ENCODE measurements around the gene MTMR3.

DNA sequence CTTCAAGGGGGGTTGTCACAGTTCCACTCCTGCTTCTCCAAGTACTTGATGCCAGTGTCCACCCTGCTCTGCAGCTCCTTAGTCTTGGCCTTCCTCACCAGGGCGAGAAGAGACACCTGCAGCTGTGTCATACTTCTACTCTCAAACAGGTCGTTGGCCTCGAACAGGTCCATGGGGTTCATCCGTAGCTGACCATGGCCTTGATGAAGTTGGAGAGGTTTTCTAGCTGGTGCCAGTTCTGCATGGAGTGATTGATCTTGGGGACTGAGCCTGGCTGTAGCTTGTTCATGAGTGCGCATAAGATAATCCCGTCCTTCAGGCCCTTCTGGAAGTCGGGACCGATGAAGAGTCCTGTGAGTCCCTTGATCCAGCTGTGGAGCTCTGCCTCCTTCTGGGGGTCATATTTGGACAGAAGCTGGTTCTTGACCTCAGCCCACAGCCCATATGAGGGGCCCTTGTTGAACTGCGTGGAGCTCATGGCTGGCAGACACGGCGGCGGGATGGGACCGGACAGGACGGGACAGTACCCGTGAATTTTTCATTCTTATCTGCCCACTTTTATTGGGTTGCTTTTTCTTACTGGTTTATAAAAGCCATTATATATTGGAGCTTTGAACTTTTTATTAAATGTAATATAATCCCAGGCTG is 163.9 kb downstream of the MTMR3 start:
- TF ChIP-seq POLR2AphosphoS5 (IDR thresholded peaks at IDR 0.05; ENCODE audit: low read depth, low read length) (no peak), SIN3A (IDR thresholded peaks at IDR 0.05; ENCODE audit: borderline replicate concordance, insufficient read depth, low read length) (no peak), TAF1 (IDR thresholded peaks at IDR 0.05; ENCODE audit: borderline replicate concordance, insufficient read depth, low read length) (no peak)
- TF ChIP-seq, protein P1, sequence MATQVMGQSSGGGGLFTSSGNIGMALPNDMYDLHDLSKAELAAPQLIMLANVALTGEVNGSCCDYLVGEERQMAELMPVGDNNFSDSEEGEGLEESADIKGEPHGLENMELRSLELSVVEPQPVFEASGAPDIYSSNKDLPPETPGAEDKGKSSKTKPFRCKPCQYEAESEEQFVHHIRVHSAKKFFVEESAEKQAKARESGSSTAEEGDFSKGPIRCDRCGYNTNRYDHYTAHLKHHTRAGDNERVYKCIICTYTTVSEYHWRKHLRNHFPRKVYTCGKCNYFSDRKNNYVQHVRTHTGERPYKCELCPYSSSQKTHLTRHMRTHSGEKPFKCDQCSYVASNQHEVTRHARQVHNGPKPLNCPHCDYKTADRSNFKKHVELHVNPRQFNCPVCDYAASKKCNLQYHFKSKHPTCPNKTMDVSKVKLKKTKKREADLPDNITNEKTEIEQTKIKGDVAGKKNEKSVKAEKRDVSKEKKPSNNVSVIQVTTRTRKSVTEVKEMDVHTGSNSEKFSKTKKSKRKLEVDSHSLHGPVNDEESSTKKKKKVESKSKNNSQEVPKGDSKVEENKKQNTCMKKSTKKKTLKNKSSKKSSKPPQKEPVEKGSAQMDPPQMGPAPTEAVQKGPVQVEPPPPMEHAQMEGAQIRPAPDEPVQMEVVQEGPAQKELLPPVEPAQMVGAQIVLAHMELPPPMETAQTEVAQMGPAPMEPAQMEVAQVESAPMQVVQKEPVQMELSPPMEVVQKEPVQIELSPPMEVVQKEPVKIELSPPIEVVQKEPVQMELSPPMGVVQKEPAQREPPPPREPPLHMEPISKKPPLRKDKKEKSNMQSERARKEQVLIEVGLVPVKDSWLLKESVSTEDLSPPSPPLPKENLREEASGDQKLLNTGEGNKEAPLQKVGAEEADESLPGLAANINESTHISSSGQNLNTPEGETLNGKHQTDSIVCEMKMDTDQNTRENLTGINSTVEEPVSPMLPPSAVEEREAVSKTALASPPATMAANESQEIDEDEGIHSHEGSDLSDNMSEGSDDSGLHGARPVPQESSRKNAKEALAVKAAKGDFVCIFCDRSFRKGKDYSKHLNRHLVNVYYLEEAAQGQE (IDR thresholded peaks at IDR 0.05; ENCODE audit: insufficient read depth in 1 of 2, low read depth in 2 of 2, low read length in 2 of 2), result no peak

All from PFSK-1 (cell line).